A549 (cell line): ENCODE data around the gene NUDT14. TPM values are rescaled to one million over a fixed set of nuclear protein-coding genes. Genes with fewer than 3 reads are reported as not detected.

ENCODE experiments used
- ATAC-seq, 2 experiments: fragments of 200-7000 bp in 1 of 2; fragments of >200 bp in 1 of 2; cut with Nextera tagmentation in 1 of 2; cut with Tn5 transposase in 1 of 2; 3 replicates each; pipeline versions ENCODE4 v1.8.0 to v1.9.1; 2018 to 2020; ENCODE audit warnings: mild to moderate bottlenecking in 1 of 2, moderate library complexity in 1 of 2
- CTCF ChIA-PET: fragments of 300-600 bp; sonication (Branson Sonifier 250); formaldehyde crosslinking; extraction: SDS; loops from one replicate; lab custom pipeline; 2021; ENCODE audit warnings: antibody characterized with exemption, inconsistent platforms; lab: Yijun Ruan, JAX
- POLR2A ChIA-PET: fragments of 350-600 bp; formaldehyde crosslinking; extraction: SDS; loops from one replicate; lab custom pipeline; 2021; ENCODE audit warnings: antibody characterized with exemption, inconsistent platforms; lab: Yijun Ruan, JAX
- DNase-seq, 2 experiments: peaks; one replicate each; pipeline versions ENCODE4 v3.0.0 to v3.0.0-alpha.2; 2011 to 2016; ENCODE audit warnings: low read depth in 1 of 2, low spot score in 1 of 2
- FAIRE-seq: peaks from 2 replicates; lab custom pipeline; 2011; peaks lifted over from hg19 to GRCh38; lab: Jason Lieb, UNC
- H3K27ac ChIP-seq, 2 experiments: fragments of >200 bp; sonication (Bioruptor Twin); formaldehyde crosslinking; 3 replicates each; pipeline ENCODE4 v1.5.1; 2016 to 2017
- H3K4me1 ChIP-seq: fragments of >200 bp; sonication (Bioruptor Twin); formaldehyde crosslinking; 3 replicates; pipeline ENCODE4 v1.6.1; 2016
- H3K4me2 ChIP-seq: fragments of >200 bp; sonication (Bioruptor Twin); formaldehyde crosslinking; 3 replicates; pipeline ENCODE4 v1.6.1; 2016
- H3K4me3 ChIP-seq: fragments of >200 bp; sonication (Bioruptor Twin); formaldehyde crosslinking; 3 replicates; pipeline ENCODE4 v1.5.1; 2016
- H3K9me3 ChIP-seq: fragments of >200 bp; sonication (Bioruptor Twin); formaldehyde crosslinking; 3 replicates; pipeline ENCODE4 v1.6.1; 2016
- CBX8 ChIP-seq: fragments of 200-600 bp; sonication (generic); IDR thresholded peaks from 2 replicates; pipeline ENCODE4 v1.6.1; 2016
- CEBPB ChIP-seq, 2 experiments: fragments of >200 bp in 1 of 2; sonication (Bioruptor Twin) in 1 of 2; formaldehyde crosslinking in 1 of 2; IDR thresholded peaks; 2 replicates each; pipeline ENCODE4 v1.6.1; 2012 to 2016
- CTCF ChIP-seq: fragments of >200 bp; sonication (Bioruptor Twin); formaldehyde crosslinking; IDR thresholded peaks from 3 replicates; pipeline ENCODE4 v1.5.1; 2016
- EHMT2 ChIP-seq: fragments of 200-600 bp; sonication (generic); IDR thresholded peaks from 2 replicates; pipeline ENCODE4 v1.6.1; 2016; ENCODE audit warnings: antibody characterized with exemption, low read depth, mild to moderate bottlenecking, moderate library complexity
- FOSB ChIP-seq: fragments of 250-450 bp; sonication (Bioruptor Pico); IDR thresholded peaks from 2 replicates; pipeline ENCODE4 v1.5.0; 2020; ENCODE audit warnings: mild to moderate bottlenecking, moderate library complexity
- FOSL2 ChIP-seq, 2 experiments: fragments of 450-650 bp in 1 of 2; fragments of >200 bp in 1 of 2; sonication (Bioruptor Twin) in 1 of 2; formaldehyde crosslinking; IDR thresholded peaks; 2 replicates each; pipeline versions ENCODE4 v1.5.0 to v1.6.1; 2016 to 2020; ENCODE audit warnings: mild to moderate bottlenecking in 1 of 2, moderate library complexity in 1 of 2
- HOXA7 ChIP-seq: fragments of 250-450 bp; sonication (Bioruptor Pico); IDR thresholded peaks from 2 replicates; pipeline ENCODE4 v1.5.0; 2020; ENCODE audit warnings: mild to moderate bottlenecking, moderate library complexity
- JUN ChIP-seq, 2 experiments: fragments of >200 bp; sonication (Bioruptor Twin); formaldehyde crosslinking; IDR thresholded peaks; 2 replicates in 1 of 2; 3 replicates in 1 of 2; pipeline ENCODE4 v1.6.1; 2016 to 2017
- KDM1A ChIP-seq: fragments of 200-600 bp; sonication (generic); IDR thresholded peaks from 2 replicates; pipeline ENCODE4 v1.6.1; 2016; ENCODE audit warnings: low read depth, mild to moderate bottlenecking
- KDM5A ChIP-seq: fragments of 200-600 bp; sonication (generic); IDR thresholded peaks from 2 replicates; pipeline ENCODE4 v1.6.1; 2016; ENCODE audit warnings: antibody characterized with exemption, mild to moderate bottlenecking
- MAZ ChIP-seq: fragments of 150-350 bp; IDR thresholded peaks from 2 replicates; pipeline ENCODE4 v1.6.1; 2014; ENCODE audit warnings: antibody characterized with exemption, low read depth, low read length, borderline replicate concordance
- NPAS2 ChIP-seq: fragments of 250-450 bp; sonication (Bioruptor Pico); IDR thresholded peaks from 2 replicates; pipeline ENCODE4 v1.8.0; 2022; ENCODE audit warnings: mild to moderate bottlenecking, moderate library complexity, borderline replicate concordance
- RFX5 ChIP-seq: fragments of 450-650 bp; IDR thresholded peaks from 2 replicates; pipeline ENCODE4 v1.7.1; 2014; ENCODE audit warnings: antibody characterized with exemption, mild to moderate bottlenecking, moderate library complexity
- SMC3 ChIP-seq: fragments of >200 bp; sonication (Bioruptor Twin); formaldehyde crosslinking; IDR thresholded peaks from 3 replicates; pipeline ENCODE4 v1.6.1; 2018; ENCODE audit warnings: inconsistent platforms
- SREBF2 ChIP-seq: fragments of 450-650 bp; IDR thresholded peaks from 2 replicates; pipeline ENCODE4 v1.6.1; 2014; ENCODE audit warnings: mild to moderate bottlenecking, moderate library complexity
- TFCP2L1 ChIP-seq: fragments of 250-450 bp; sonication (Bioruptor Pico); IDR thresholded peaks from 2 replicates; pipeline ENCODE4 v1.5.0; 2021; ENCODE audit warnings: mild to moderate bottlenecking
- TP53 ChIP-seq: fragments of 250-450 bp; sonication (Bioruptor Pico); IDR thresholded peaks from 2 replicates; pipeline ENCODE4 v1.5.0; 2021; ENCODE audit warnings: mild to moderate bottlenecking, moderate library complexity
- ZFP36 ChIP-seq: fragments of 450-650 bp; IDR thresholded peaks from 2 replicates; pipeline ENCODE4 v1.6.1; 2014; ENCODE audit warnings: borderline replicate concordance; ENCODE audit not compliant: partially characterized antibody
- ZNF302 ChIP-seq: fragments of 250-450 bp; sonication (Bioruptor Pico); IDR thresholded peaks from 2 replicates; pipeline ENCODE4 v1.9.0; 2021; ENCODE audit warnings: inconsistent platforms, mild to moderate bottlenecking, moderate library complexity
- WGBS: methylation state at CpG from one replicate; pipeline ENCODE4 v1.1.6; 2017; ENCODE audit errors: missing lambda C conversion rate; 5-methylcytosine and 5-hydroxymethylcytosine counted together
- polyA plus RNA-seq, 4 experiments: library from polyadenylated mRNA; depleted of rRNA in 3 of 4; stranded (reverse); fragments of >200 nt; fragmentation: RNase III in 1 of 4; extraction: RNeasy Plus Mini Kit Qiagen cat#74134 plus additional on column Dnase treatment in 1 of 4; gene quantifications; 2 replicates in 3 of 4; 3 replicates in 1 of 4; pipeline ENCODE4 v1.2.3, GENCODE V29; 2011 to 2017
- TF ChIP-seq, protein P1 (sequence below): fragments of 200-600 bp; sonication (generic); IDR thresholded peaks from 2 replicates; pipeline ENCODE4 v1.6.1; 2016; ENCODE audit warnings: antibody characterized with exemption, mild to moderate bottlenecking, moderate library complexity
- TF ChIP-seq, protein P2 (sequence below): fragments of 450-650 bp; IDR thresholded peaks from 2 replicates; pipeline ENCODE4 v1.6.1; 2014; ENCODE audit warnings: antibody characterized with exemption
- TF ChIP-seq, protein P3 (sequence below): fragments of >200 bp; sonication (Bioruptor Twin); formaldehyde crosslinking; IDR thresholded peaks from 2 replicates; pipeline ENCODE4 v1.6.1; 2016
- TF ChIP-seq, protein P4 (sequence below): fragments of 250-450 bp; sonication (Bioruptor Pico); IDR thresholded peaks from 2 replicates; pipeline ENCODE4 v1.5.0; 2020; ENCODE audit warnings: low read depth, mild to moderate bottlenecking, moderate library complexity

Gene NUDT14
- polyA plus RNA-seq, 2 of the 4 experiments (the other 2 are of a cell fraction), result 12.6 to 30.7 TPM

- no peak for TF ChIP-seq CEBPB (IDR thresholded peaks at IDR 0.05)
- no peak for TF ChIP-seq TP53
- TF ChIP-seq SMC3, result no peak
- no peak for TF ChIP-seq ZNF302 (CRISPR knock-in tag)
- TF ChIP-seq CTCF, result no peak
- no peak for TF ChIP-seq CBX8
Measured at GRCh38 chr14:105200641-105201040, 19.5 kb upstream of the NUDT14 start (continued).

- Histone ChIP-seq H3K27ac (no peak overlapping the region), H3K4me2 (no peak overlapping the region), H3K9me3 (no peaks in the 10 kb centered on the region)
- DNase-seq, result no peak
- TF ChIP-seq KDM1A (no peak), SREBF2 (no peak), KDM5A (no peak), MAZ (no peak), HOXA7 (no peak), ZNF302 (CRISPR knock-in tag) (no peak), EHMT2 (no peak), RFX5 (no peak), CTCF (no peak), JUN (IDR thresholded peaks at IDR 0.05) (no peak), NPAS2 (no peak), ZFP36 (no peak), TP53 (no peak), TFCP2L1 (CRISPR knock-in tag) (no peak), FOSB (no peak), FOSL2 (IDR thresholded peaks at IDR 0.05) (no peak), FOSL2 (CRISPR knock-in tag; IDR thresholded peaks at IDR 0.05) (no peak)
- TF ChIP-seq, protein P1, sequence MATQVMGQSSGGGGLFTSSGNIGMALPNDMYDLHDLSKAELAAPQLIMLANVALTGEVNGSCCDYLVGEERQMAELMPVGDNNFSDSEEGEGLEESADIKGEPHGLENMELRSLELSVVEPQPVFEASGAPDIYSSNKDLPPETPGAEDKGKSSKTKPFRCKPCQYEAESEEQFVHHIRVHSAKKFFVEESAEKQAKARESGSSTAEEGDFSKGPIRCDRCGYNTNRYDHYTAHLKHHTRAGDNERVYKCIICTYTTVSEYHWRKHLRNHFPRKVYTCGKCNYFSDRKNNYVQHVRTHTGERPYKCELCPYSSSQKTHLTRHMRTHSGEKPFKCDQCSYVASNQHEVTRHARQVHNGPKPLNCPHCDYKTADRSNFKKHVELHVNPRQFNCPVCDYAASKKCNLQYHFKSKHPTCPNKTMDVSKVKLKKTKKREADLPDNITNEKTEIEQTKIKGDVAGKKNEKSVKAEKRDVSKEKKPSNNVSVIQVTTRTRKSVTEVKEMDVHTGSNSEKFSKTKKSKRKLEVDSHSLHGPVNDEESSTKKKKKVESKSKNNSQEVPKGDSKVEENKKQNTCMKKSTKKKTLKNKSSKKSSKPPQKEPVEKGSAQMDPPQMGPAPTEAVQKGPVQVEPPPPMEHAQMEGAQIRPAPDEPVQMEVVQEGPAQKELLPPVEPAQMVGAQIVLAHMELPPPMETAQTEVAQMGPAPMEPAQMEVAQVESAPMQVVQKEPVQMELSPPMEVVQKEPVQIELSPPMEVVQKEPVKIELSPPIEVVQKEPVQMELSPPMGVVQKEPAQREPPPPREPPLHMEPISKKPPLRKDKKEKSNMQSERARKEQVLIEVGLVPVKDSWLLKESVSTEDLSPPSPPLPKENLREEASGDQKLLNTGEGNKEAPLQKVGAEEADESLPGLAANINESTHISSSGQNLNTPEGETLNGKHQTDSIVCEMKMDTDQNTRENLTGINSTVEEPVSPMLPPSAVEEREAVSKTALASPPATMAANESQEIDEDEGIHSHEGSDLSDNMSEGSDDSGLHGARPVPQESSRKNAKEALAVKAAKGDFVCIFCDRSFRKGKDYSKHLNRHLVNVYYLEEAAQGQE, result no peak
- TF ChIP-seq, protein P2, sequence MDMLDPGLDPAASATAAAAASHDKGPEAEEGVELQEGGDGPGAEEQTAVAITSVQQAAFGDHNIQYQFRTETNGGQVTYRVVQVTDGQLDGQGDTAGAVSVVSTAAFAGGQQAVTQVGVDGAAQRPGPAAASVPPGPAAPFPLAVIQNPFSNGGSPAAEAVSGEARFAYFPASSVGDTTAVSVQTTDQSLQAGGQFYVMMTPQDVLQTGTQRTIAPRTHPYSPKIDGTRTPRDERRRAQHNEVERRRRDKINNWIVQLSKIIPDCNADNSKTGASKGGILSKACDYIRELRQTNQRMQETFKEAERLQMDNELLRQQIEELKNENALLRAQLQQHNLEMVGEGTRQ, result no peak
- TF ChIP-seq, protein P3, sequence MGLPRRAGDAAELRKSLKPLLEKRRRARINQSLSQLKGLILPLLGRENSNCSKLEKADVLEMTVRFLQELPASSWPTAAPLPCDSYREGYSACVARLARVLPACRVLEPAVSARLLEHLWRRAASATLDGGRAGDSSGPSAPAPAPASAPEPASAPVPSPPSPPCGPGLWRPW, result no peak
- TF ChIP-seq, protein P4, sequence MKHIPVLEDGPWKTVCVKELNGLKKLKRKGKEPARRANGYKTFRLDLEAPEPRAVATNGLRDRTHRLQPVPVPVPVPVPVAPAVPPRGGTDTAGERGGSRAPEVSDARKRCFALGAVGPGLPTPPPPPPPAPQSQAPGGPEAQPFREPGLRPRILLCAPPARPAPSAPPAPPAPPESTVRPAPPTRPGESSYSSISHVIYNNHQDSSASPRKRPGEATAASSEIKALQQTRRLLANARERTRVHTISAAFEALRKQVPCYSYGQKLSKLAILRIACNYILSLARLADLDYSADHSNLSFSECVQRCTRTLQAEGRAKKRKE, result no peak
- TF ChIP-seq, all 56 proteins: peak for 0
- WGBS, result 80% methylated on average over 8 of the region's 10 CpGs
- FAIRE-seq (no peak), ATAC-seq (no peak)
- H3K4me1 ChIP-seq, result peaks cover 28% of the 10 kb centered on the region
- ChIA-PET CTCF (interaction anchor here (0.8 to 4.8 kb wide), 7 partner anchors 11 to 163 kb away, joined by 3 to 24 read pairs (median 7); partner anchors contain the start of gene BTBD6), POLR2A (no interaction called here)
- no peak overlapping the region for H3K4me3 ChIP-seq
Measured at GRCh38 chr14:105200074-105200473, 19.0 kb upstream of the NUDT14 start.
